GM23338 (cell line): ENCODE results near the gene SIRT1. TPM values are rescaled to one million over a fixed set of nuclear protein-coding genes. Genes with fewer than 3 reads are reported as not detected.
"Not testable (repeated sequence)": the region's sequence is repeated elsewhere in the genome, so short reads cannot be mapped to it uniquely, and the experiment has no call there.

Source experiments
- ATAC-seq: fragments of 200-7000 bp; cut with Tn5 transposase; 3 replicates; pipeline ENCODE4 v1.9.1; 2020
- DNase-seq: peaks from one replicate; pipeline ENCODE4 v3.0.0-alpha.2; 2015; ENCODE audit warnings: low spot score
- H2AFZ ChIP-seq: fragments of 200-600 bp; sonication (generic); 2 replicates; pipeline ENCODE4 v1.8.0; 2016; ENCODE audit warnings: antibody characterized with exemption, mild to moderate bottlenecking, moderate library complexity
- H3F3A ChIP-seq: fragments of 200-600 bp; sonication (generic); replicated peaks from 2 replicates; pipeline ENCODE4 v1.8.0; 2017; ENCODE audit warnings: antibody characterized with exemption, mixed run types, low read depth
- H3K27ac ChIP-seq: fragments of 200-600 bp; sonication (generic); 2 replicates; pipeline ENCODE4 v1.6.1; 2016; ENCODE audit warnings: low read depth
- H3K27me3 ChIP-seq: fragments of 200-600 bp; sonication (generic); 2 replicates; pipeline ENCODE4 v1.8.0; 2016; ENCODE audit warnings: mild to moderate bottlenecking, mixed run types, moderate library complexity; ENCODE audit not compliant: insufficient read depth
- H3K36me3 ChIP-seq: fragments of 200-600 bp; sonication (generic); 2 replicates; pipeline ENCODE4 v1.8.0; 2016; ENCODE audit warnings: mild to moderate bottlenecking; ENCODE audit not compliant: insufficient read depth
- H3K4me1 ChIP-seq: fragments of 200-600 bp; sonication (generic); 2 replicates; pipeline ENCODE4 v1.8.0; 2016; ENCODE audit warnings: mild to moderate bottlenecking, moderate library complexity; ENCODE audit not compliant: insufficient read depth
- H3K4me2 ChIP-seq: fragments of 200-600 bp; sonication (generic); 2 replicates; pipeline ENCODE4 v1.7.1; 2017; ENCODE audit warnings: mixed run types
- H3K4me3 ChIP-seq: fragments of 200-600 bp; sonication (generic); 2 replicates; pipeline ENCODE4 v1.6.1; 2016; ENCODE audit warnings: mixed run types
- H3K79me2 ChIP-seq: fragments of 200-600 bp; sonication (generic); replicated peaks from 2 replicates; pipeline ENCODE4 v1.8.0; 2017; ENCODE audit warnings: mild to moderate bottlenecking; ENCODE audit not compliant: insufficient read depth
- H3K9me2 ChIP-seq: fragments of 200-600 bp; sonication (generic); 2 replicates; pipeline ENCODE4 v1.8.0; 2017; ENCODE audit not compliant: insufficient read depth
- H4K20me1 ChIP-seq: fragments of 200-600 bp; sonication (generic); replicated peaks from 2 replicates; pipeline ENCODE4 v1.8.0; 2017; ENCODE audit warnings: mild to moderate bottlenecking; ENCODE audit not compliant: insufficient read depth
- H3K27ac Mint-ChIP-seq: 2 replicates; pipeline ENCODE4 v1.8.0; 2020; ENCODE audit warnings: inconsistent platforms, mild to moderate bottlenecking, moderate library complexity, mixed read lengths
- H3K27me3 Mint-ChIP-seq: 3 replicates; pipeline ENCODE4 v1.8.0; 2022; ENCODE audit warnings: low read depth, mild to moderate bottlenecking, moderate library complexity, mixed read lengths, inconsistent platforms; ENCODE audit not compliant: insufficient read depth, poor library complexity
- H3K36me3 Mint-ChIP-seq: 3 replicates; pipeline ENCODE4 v1.8.0; 2021; ENCODE audit warnings: low read depth, mild to moderate bottlenecking, inconsistent platforms, moderate library complexity, mixed read lengths
- H3K4me1 Mint-ChIP-seq: 3 replicates; pipeline ENCODE4 v1.8.0; 2020; ENCODE audit warnings: mild to moderate bottlenecking, inconsistent platforms, mixed read lengths
- H3K4me3 Mint-ChIP-seq: 3 replicates; pipeline ENCODE4 v1.8.0; 2021; ENCODE audit warnings: moderate library complexity, mild to moderate bottlenecking, inconsistent platforms, mixed read lengths
- H3K9me3 Mint-ChIP-seq: 3 replicates; pipeline ENCODE4 v1.8.0; 2020; ENCODE audit warnings: moderate library complexity, mild to moderate bottlenecking, inconsistent platforms, mixed read lengths
- CTCF ChIP-seq, 2 experiments: fragments of 200-600 bp in 1 of 2; sonication (generic) in 1 of 2; conservative IDR thresholded peaks; 2 replicates each; pipeline versions ENCODE4 v1.5.1 to v1.6.1; 2016 to 2017; ENCODE audit warnings: antibody characterized with exemption in 2 of 2, low read depth in 2 of 2, mild to moderate bottlenecking in 2 of 2, moderate library complexity in 1 of 2
- ETS1 ChIP-seq: IDR thresholded peaks from 2 replicates; pipeline ENCODE4 v1.6.1; 2016; ENCODE audit warnings: antibody characterized with exemption
- EZH2 ChIP-seq: fragments of 200-600 bp; sonication (generic); IDR thresholded peaks from one replicate; pipeline ENCODE4 v1.8.0; 2017; ENCODE audit warnings: antibody characterized with exemption, mild to moderate bottlenecking, low read depth; ENCODE audit not compliant: unreplicated experiment
- EZH2phosphoT487 ChIP-seq: fragments of 200-600 bp; sonication (generic); IDR thresholded peaks from one replicate; pipeline ENCODE4 v1.8.1; 2018; ENCODE audit warnings: antibody characterized with exemption; ENCODE audit not compliant: unreplicated experiment
- JUNB ChIP-seq: IDR thresholded peaks from one replicate; pipeline ENCODE4 v1.6.1; 2016; ENCODE audit warnings: antibody characterized with exemption; ENCODE audit not compliant: unreplicated experiment
- NANOG ChIP-seq: IDR thresholded peaks from 2 replicates; pipeline ENCODE4 v1.6.1; 2016; ENCODE audit warnings: antibody characterized with exemption, borderline replicate concordance
- POLR2AphosphoS5 ChIP-seq: IDR thresholded peaks from 2 replicates; pipeline ENCODE4 v1.6.1; 2016; ENCODE audit warnings: antibody characterized with exemption, low read depth
- REST ChIP-seq: IDR thresholded peaks from one replicate; pipeline ENCODE4 v1.6.1; 2018; ENCODE audit warnings: antibody characterized with exemption; ENCODE audit not compliant: unreplicated experiment
- STAT1 ChIP-seq: IDR thresholded peaks from one replicate; pipeline ENCODE4 v1.6.1; 2016; ENCODE audit warnings: antibody characterized with exemption; ENCODE audit not compliant: unreplicated experiment
- ZNF114 ChIP-seq: fragments of 250-450 bp; sonication (Bioruptor Pico); IDR thresholded peaks from 2 replicates; pipeline ENCODE4 v1.5.0; 2020; ENCODE audit warnings: mild to moderate bottlenecking, moderate library complexity
- ZNF331 ChIP-seq: fragments of 250-450 bp; sonication (Bioruptor Pico); IDR thresholded peaks from 2 replicates; pipeline ENCODE4 v1.5.0; 2020; ENCODE audit warnings: low read depth, mild to moderate bottlenecking, moderate library complexity
- polyA plus RNA-seq: library from polyadenylated mRNA; unstranded; fragments of >200 nt; fragmentation: Nextera tagmentation; extraction: Ambion mirVana; gene quantifications from 2 replicates; pipeline ENCODE4 v1.2.1, GENCODE V29; 2016
- total RNA-seq: library from RNA; depleted of rRNA; stranded (reverse); fragments of >200 nt; shearing (Covaris generic); gene quantifications from 2 replicates; pipeline ENCODE4 v1.2.3, GENCODE V29; 2014

SIRT1 gene
- total and polyA plus RNA-seq, 2 experiments from 2014 or later: 35.9 to 61.6 TPM

- TF ChIP-seq REST (no peak), ZNF331 (CRISPR knock-in tag) (no peak), EZH2phosphoT487 (no peak), ZNF114 (CRISPR knock-in tag) (no peak)
Measured at GRCh38 chr10:67836972-67837371, 47.5 kb upstream of the SIRT1 start (continued).

GRCh38 chr10:67837541-67838314 is 46.7 kb upstream of the SIRT1 start, which contains the start of gene DNAJC12:
TSS of gene DNAJC12 (minus strand) at chr10:67838188. CDS start at chr10:67838011, 177 bp downstream.
- Histone ChIP-seq H3K79me2 (no peaks in the 10 kb centered on the region), H3K4me2 (no peak within 1 kb of the TSS), H3K4me3 (0 out of 2 replicates have a peak within 1 kb of the TSS, but pooled peaks have one; percentile 2), H4K20me1 (no peaks in the 10 kb centered on the region), H3F3A (no peaks in the 10 kb centered on the region), H2AFZ (peak within 1 kb of the TSS; percentile 50; the same call in 1 of the 2 replicates), H3K4me1 (no peaks in the 10 kb centered on the region; the same call in 1 of the 2 replicates), H3K27ac (no peak within 1 kb of the TSS), H3K27me3 (no peaks in the 10 kb centered on the region), H3K36me3 (no peaks in the 10 kb centered on the region), H3K9me2 (no peaks in the 10 kb centered on the region)
- Mint-ChIP-seq H3K4me1 (peaks cover 5% of the 10 kb centered on the region; the same call in 2 of the 3 replicates), H3K4me3 (peak within 1 kb of the TSS; percentile 62), H3K9me3 (peaks cover 17% of the 10 kb centered on the region), H3K27ac (no peak within 1 kb of the TSS), H3K27me3 (peaks cover 6% of the 10 kb centered on the region), H3K36me3 (peaks cover 7% of the 10 kb centered on the region; the same call in 1 of the 3 replicates)
- DNase-seq: peak; percentile 65
- no peak for TF ChIP-seq POLR2AphosphoS5
- no peak for TF ChIP-seq ETS1
- TF ChIP-seq ZNF114 (CRISPR knock-in tag): no peak
- TF ChIP-seq ZNF331 (CRISPR knock-in tag): no peak
- no peak for TF ChIP-seq STAT1
- no peak for TF ChIP-seq NANOG
- no peak; a peak in 1 of 4 replicates for TF ChIP-seq CTCF (conservative IDR thresholded peaks at IDR 0.05; ENCODE audit: low read depth in 2 of 2)
- no peak for TF ChIP-seq REST
- TF ChIP-seq JUNB: no peak
- no peak for TF ChIP-seq EZH2
- peak; percentile 92 for ATAC-seq

GRCh38 chr10:67839511-67839910 is 44.9 kb upstream of the SIRT1 start:
- not testable (repeated sequence) for H4K20me1 ChIP-seq, H3F3A ChIP-seq, H3K4me3 Mint-ChIP-seq, H3K36me3 Mint-ChIP-seq, H3K27ac Mint-ChIP-seq, H3K4me3 ChIP-seq, H3K27me3 ChIP-seq, H3K4me2 ChIP-seq, ATAC-seq, H3K4me1 Mint-ChIP-seq, H3K27ac ChIP-seq, H3K79me2 ChIP-seq, H3K4me1 ChIP-seq, H3K27me3 Mint-ChIP-seq, H3K9me2 ChIP-seq, H3K36me3 ChIP-seq, DNase-seq
- peaks cover 20% of the 10 kb centered on the region for H3K9me3 Mint-ChIP-seq
- 0 out of 2 replicates have a peak overlapping the region, but pooled peaks have one; percentile 50 for H2AFZ ChIP-seq
